Aorta (tissue), 5 donors: ENCODE data around the gene TEX53. TPM values are rescaled to one million over a fixed set of nuclear protein-coding genes. Genes with fewer than 3 reads are reported as not detected.

ENCODE experiments used
- ATAC-seq: fragments of 200-7000 bp; cut with Tn5 transposase; one replicate; pipeline ENCODE4 v1.9.1; 2022; ENCODE audit warnings: moderate library complexity; ENCODE audit not compliant: low FRiP score
- DNase-seq, 2 donors: peaks; one replicate each; pipeline ENCODE4 v3.0.0-alpha.2; 2020
- H3K27ac ChIP-seq, 2 donors: one replicate each; pipeline ENCODE4 v1.5.1; 2013; ENCODE audit warnings: low read length in 2 of 2, mild to moderate bottlenecking in 2 of 2, moderate library complexity in 2 of 2, control low read depth in 1 of 2, inconsistent platforms in 1 of 2, low read depth in 1 of 2
- H3K27me3 ChIP-seq, 2 donors: one replicate each; pipeline ENCODE4 v1.6.1; 2013; ENCODE audit warnings: control low read depth in 1 of 2, low read length in 1 of 2, mild to moderate bottlenecking in 1 of 2, moderate library complexity in 1 of 2; ENCODE audit not compliant: insufficient read depth in 2 of 2, control insufficient read depth in 1 of 2
- H3K36me3 ChIP-seq, 2 donors: one replicate each; pipeline ENCODE4 v1.6.1; 2013; ENCODE audit warnings: control low read depth in 1 of 2, low read length in 1 of 2, mild to moderate bottlenecking in 1 of 2; ENCODE audit not compliant: insufficient read depth in 2 of 2, control insufficient read depth in 1 of 2
- H3K4me1 ChIP-seq, 2 donors: one replicate each; pipeline ENCODE4 v1.6.1; 2013; ENCODE audit warnings: low read length in 2 of 2, control low read depth in 1 of 2, mild to moderate bottlenecking in 1 of 2, moderate library complexity in 1 of 2; ENCODE audit not compliant: insufficient read depth in 2 of 2, control insufficient read depth in 1 of 2
- H3K4me3 ChIP-seq, 2 donors: one replicate each; pipeline ENCODE4 v1.5.1; 2013; ENCODE audit warnings: low read length in 2 of 2, control low read depth in 1 of 2, mild to moderate bottlenecking in 1 of 2
- H3K9me3 ChIP-seq: one replicate; pipeline ENCODE4 v1.6.1; 2013; ENCODE audit warnings: mild to moderate bottlenecking, low read length; ENCODE audit not compliant: control insufficient read depth
- WGBS, 2 donors: extraction: QIAGEN DNeasy Blood & Tissue Kit; methylation state at CpG; one replicate each; pipeline ENCODE4 v1.1.7; 2013; 5-methylcytosine and 5-hydroxymethylcytosine counted together
- intact Hi-C, 2 donors: fragments of 100-400 bp; cut with DNase I; formaldehyde crosslinking; loops; one replicate each; pipeline versions ENCODE4 v1.14.2 to v1.15.0; 2022
- polyA plus RNA-seq, 2 donors: library from polyadenylated mRNA; stranded (reverse); fragments of 200-250 nt; gene quantifications; one replicate each; pipeline ENCODE4 v1.2.3, GENCODE V29; 2013
- total RNA-seq, 2 donors: library from RNA; stranded (reverse); fragmentation: NEBNext Ultra II Directional; extraction: Animal tissue kit (Norgen Biotek cat#: 25700); gene quantifications; one replicate each; pipeline ENCODE4 v1.2.1, GENCODE V29; 2021
- donor health status: healthy with polysubstance abuse.
- donor health status: Bipolar disorder and iron deficiency.
- donor health status: DM: no; HTN: no; CAD: no.
- donor health status: DM: no; HTN: no; CAD: no.
- donor health status: DM: yes; HTN: yes; CAD: no.

The TEX53 gene
- total and polyA plus RNA-seq, 4 donors, result not detected

- intact Hi-C loops, result no loop called here
- no peaks in the 10 kb centered on the region for H3K27me3 ChIP-seq
- no peaks in the 10 kb centered on the region for H3K9me3 ChIP-seq
- ATAC-seq, result no peak
- no peaks in the 10 kb centered on the region for H3K36me3 ChIP-seq
- no peak overlapping the region for H3K27ac ChIP-seq
- H3K4me1 ChIP-seq, result no peaks in the 10 kb centered on the region
- no peak for DNase-seq
- H3K4me3 ChIP-seq, result no peak overlapping the region
Observed at GRCh38 chr9:114691956-114692295, 34.3 kb upstream of the TEX53 start.

GRCh38 chr9:114691046-114691955 lies 33.7 kb upstream of the TEX53 start:
- no peaks in the 10 kb centered on the region for H3K9me3 ChIP-seq
- H3K27me3 ChIP-seq, result no peaks in the 10 kb centered on the region
- H3K4me1 ChIP-seq, result no peaks in the 10 kb centered on the region
- DNase-seq, result no peak
- no peak overlapping the region for H3K4me3 ChIP-seq
- H3K36me3 ChIP-seq, result no peaks in the 10 kb centered on the region
- ATAC-seq, result no peak
- H3K27ac ChIP-seq, result no peak overlapping the region
- WGBS, 2 donors, result 87 to 88% methylated on average over 11 of the region's 11 CpGs
- intact Hi-C loops, result no loop called here

GRCh38 chr9:114690308-114690707 lies 32.7 kb upstream of the TEX53 start:
- intact Hi-C loops, result no loop called here

GRCh38 chr9:114689813-114690212 lies 32.2 kb upstream of the TEX53 start:
- ATAC-seq, result no peak
- intact Hi-C loops, result loop anchor here in 1 of 2 donors (10.0 kb wide), 1 partner anchor 215 kb away; no protein-coding TSS in a partner anchor

More at GRCh38 chr9:114690308-114690707, 32.7 kb upstream of the TEX53 start:
- DNase-seq (no peak), ATAC-seq (no peak)
- 93 to 97% methylated on average over 4 of the region's 4 CpGs for WGBS, 2 donors
- Histone ChIP-seq H3K4me1 (no peaks in the 10 kb centered on the region), H3K9me3 (no peaks in the 10 kb centered on the region), H3K27ac (no peak overlapping the region), H3K36me3 (no peaks in the 10 kb centered on the region), H3K27me3 (no peaks in the 10 kb centered on the region), H3K4me3 (no peak overlapping the region)

GRCh38 chr9:114688909-114689610 lies 31.5 kb upstream of the TEX53 start:
- Histone ChIP-seq H3K4me3 (no peak overlapping the region), H3K9me3 (no peaks in the 10 kb centered on the region), H3K36me3 (no peaks in the 10 kb centered on the region), H3K27ac (no peak overlapping the region), H3K4me1 (no peaks in the 10 kb centered on the region), H3K27me3 (no peaks in the 10 kb centered on the region)
- intact Hi-C loops, result loop anchor here in 1 of 2 donors (10.0 kb wide), 1 partner anchor 216 kb away; no protein-coding TSS in a partner anchor
- WGBS, 2 donors, result 83 to 94% methylated on average over 3 of the region's 3 CpGs
- no peak for ATAC-seq
- DNase-seq, result no peak

More at GRCh38 chr9:114689813-114690212, 32.2 kb upstream of the TEX53 start:
- Histone ChIP-seq H3K4me1 (no peaks in the 10 kb centered on the region), H3K4me3 (no peak overlapping the region), H3K9me3 (no peaks in the 10 kb centered on the region), H3K27me3 (no peaks in the 10 kb centered on the region), H3K27ac (no peak overlapping the region), H3K36me3 (no peaks in the 10 kb centered on the region)
- DNase-seq, result no peak
- 91 to 92% methylated on average over 7 of the region's 7 CpGs for WGBS, 2 donors

- Histone ChIP-seq H3K27me3 (no peaks in the 10 kb centered on the region), H3K36me3 (no peaks in the 10 kb centered on the region), H3K4me1 (no peaks in the 10 kb centered on the region), H3K9me3 (no peaks in the 10 kb centered on the region), H3K4me3 (no peak overlapping the region), H3K27ac (no peak overlapping the region)
- no peak for DNase-seq
- intact Hi-C loops, result loop anchor here in 1 of 2 donors (10.0 kb wide), 1 partner anchor 216 kb away; no protein-coding TSS in a partner anchor
- WGBS, 2 donors, result 90 to 91% methylated on average over 4 of the region's 4 CpGs
- ATAC-seq, result no peak
Observed at GRCh38 chr9:114688379-114688778, 30.8 kb upstream of the TEX53 start.

GRCh38 chr9:114687034-114687433 lies 29.4 kb upstream of the TEX53 start:
- Histone ChIP-seq H3K36me3 (no peaks in the 10 kb centered on the region), H3K4me1 (no peaks in the 10 kb centered on the region), H3K4me3 (no peak overlapping the region), H3K27me3 (no peaks in the 10 kb centered on the region), H3K9me3 (no peaks in the 10 kb centered on the region), H3K27ac (no peak overlapping the region)
- intact Hi-C loops, result loop anchor here in 1 of 2 donors (10.0 kb wide), 1 partner anchor 218 kb away; no protein-coding TSS in a partner anchor
- no peak for DNase-seq
- no peak for ATAC-seq

GRCh38 chr9:114685951-114686350 lies 28.3 kb upstream of the TEX53 start:
- whole genome bisulfite sequencing, 2 donors, result 89 to 93% methylated on average over 5 of the region's 5 CpGs
- intact Hi-C loops, result loop anchor here in 1 of 2 donors (10.0 kb wide), 1 partner anchor 219 kb away; no protein-coding TSS in a partner anchor

More at GRCh38 chr9:114685951-114686350, 28.3 kb upstream of the TEX53 start:
- no peak overlapping the region for H3K27ac ChIP-seq
- H3K27me3 ChIP-seq, result no peaks in the 10 kb centered on the region
- DNase-seq, result no peak
- no peak overlapping the region for H3K4me3 ChIP-seq
- no peaks in the 10 kb centered on the region for H3K4me1 ChIP-seq
- no peak for ATAC-seq
- H3K36me3 ChIP-seq, result no peaks in the 10 kb centered on the region
- no peaks in the 10 kb centered on the region for H3K9me3 ChIP-seq
